HG03139 (cell line): ENCODE data around the gene LAD1.

Experiments
- ATAC-seq: cut with Tn5 transposase; IDR thresholded peaks from one replicate; pipeline ENCODE4 v1.9.1; 2021; ENCODE audit not compliant: unreplicated experiment

The LAD1 gene

DNA sequence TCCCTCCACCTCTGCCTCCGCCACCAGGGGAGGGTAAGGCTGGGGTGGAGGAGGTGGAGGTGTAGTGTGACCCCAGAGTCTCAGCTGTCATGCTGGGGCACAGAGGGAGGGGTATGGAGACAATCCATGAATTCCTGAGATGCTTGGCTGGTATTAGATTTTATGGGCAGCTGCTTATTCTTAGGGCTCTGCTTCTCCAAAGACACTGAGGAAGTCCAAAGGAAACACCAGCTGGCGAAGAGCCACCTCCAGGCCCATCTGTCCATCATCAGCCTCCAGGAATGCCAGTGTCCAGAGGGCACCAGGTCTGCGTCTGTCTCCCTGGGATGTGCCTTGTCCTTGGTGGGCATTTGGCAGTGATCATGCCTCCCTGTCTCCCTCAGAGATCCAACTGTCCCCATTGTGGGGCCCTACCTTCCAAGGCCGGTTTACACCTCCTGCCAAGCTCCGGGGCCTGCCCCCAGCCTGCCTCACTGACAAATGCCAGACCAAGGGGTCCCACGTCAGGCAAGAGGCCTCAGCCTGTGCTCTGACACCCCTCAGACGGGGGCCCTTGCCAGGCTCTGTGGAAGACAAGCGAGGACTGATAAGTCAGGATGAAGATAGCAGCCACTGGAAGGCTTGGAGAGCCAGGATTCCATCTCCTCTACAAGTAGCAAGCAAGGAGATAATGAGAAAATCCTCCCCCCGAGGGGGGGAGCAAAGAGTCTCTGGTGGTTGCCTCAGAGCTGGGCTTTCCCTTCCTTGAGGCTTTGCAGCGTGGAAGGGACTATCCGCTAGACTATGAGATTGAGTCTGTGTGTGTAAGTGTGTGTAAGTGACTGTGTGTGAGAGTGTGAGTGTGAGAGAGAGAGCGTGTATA, 20.9 kb upstream of the LAD1 start:
- ATAC-seq: no peak

DNA sequence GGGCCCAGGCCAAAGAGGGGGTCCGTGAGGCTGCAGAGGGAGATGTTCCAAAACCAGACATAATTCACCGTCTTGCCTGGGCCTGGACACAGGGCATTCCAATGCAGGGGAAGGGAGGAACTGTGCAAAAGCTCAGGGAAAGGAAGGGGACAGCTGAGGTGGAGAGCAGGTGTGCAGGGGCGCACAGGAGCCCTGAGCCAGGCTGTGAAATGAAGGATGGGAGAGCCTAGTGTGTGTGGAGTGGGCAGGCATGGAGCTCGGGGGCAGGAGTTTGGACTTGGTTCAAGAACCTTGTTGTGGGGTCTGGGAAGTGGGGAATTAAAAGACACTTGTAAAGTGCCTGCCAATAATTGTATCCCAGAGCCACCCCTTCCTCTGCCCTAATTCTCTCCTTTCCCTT, 20.1 kb upstream of the LAD1 start:
- ATAC-seq: no peak

DNA sequence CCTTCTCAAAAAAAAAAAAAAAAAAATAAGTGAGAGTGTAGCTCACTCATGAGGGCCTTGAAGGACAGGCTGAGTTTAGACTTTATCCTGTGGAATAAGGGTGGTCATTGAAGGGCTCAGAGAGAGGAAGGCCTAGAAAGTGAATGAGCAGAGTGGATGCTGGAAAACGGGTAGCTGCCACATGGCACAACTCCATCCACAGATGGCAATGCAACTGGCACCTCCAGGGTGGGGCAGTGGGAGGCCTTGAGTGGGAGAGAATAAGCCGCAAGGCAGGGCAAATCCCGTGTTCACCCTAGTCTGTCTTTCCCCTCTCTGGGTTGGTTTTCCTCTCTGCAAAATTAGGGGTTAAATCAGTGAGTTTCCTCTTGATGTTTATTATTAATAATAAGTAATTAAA, 19.3 kb upstream of the LAD1 start:
- ATAC-seq: no peak

DNA sequence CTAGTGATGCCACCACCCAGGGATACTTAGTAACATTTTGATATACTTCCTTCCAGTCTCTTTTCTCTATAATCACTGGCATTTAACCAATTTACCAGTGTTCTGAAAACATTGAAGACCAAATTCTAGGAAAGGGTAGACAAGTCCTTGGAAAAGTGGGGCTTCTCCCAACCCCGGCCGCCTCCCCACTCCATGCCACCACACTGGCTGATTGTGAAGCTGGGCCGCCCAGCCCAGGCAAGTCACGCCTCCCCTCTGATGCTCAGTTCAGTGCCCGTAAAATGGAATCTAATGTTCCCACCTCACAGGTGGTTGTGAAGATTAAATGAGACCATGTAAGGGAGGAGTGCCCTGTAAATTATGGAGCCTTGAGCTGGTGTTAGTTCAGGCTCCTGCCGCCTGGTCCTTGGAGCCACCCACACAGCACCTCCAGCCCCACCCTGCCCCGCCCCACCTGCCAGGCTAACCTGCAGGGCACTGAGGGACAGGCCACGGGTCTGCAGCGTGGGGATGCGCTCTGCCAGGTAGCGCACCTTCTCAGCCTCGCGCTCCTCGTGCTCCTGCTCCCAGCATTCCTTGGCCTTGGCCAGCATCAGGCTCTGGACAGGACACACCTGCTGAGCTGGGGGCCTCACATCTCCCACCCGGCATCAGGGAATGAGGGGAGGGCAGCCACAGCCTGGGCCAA, 15.1 kb upstream of the LAD1 start:
- ATAC-seq: no peak

DNA sequence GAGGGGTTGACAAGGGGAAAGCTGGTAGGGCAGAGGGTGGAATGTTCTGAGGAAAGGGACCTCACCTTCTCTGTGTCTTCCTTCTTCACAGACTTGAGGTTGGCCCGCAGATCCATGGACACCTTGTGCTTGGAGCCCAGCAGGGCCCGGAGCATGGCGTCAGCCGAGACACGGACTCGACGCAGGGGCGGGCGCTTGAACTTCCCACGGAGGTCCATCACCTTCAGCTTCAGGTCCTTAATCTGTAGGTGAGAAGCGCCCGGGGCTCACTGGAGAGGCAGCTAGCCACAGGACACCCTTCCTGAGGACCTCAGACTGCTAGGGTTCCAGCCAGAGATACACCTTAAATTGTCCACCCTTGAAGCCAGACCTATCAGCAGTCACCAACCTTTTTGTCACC, 12.2 kb upstream of the LAD1 start:
- no peak for ATAC-seq

DNA sequence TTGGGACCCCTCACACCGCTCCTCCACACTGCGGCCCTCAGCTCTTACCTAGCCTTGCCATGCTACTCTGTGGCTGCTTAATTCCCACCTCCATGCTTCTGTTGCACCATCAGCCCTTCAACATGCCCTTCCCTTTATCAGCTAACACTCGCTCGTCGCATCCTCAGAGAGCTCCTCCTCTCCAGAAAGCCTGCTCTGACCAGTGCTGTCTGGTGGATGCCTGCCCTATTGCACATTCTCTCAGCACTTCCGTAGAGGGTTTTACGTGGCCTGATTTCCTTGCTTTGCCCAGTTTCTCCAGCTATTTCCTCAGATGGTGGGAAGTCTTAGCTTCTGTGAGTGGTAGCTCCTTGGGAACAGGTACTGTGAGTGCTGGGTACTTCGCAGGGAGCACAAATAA, 10.3 kb upstream of the LAD1 start:
- ATAC-seq: no peak

DNA sequence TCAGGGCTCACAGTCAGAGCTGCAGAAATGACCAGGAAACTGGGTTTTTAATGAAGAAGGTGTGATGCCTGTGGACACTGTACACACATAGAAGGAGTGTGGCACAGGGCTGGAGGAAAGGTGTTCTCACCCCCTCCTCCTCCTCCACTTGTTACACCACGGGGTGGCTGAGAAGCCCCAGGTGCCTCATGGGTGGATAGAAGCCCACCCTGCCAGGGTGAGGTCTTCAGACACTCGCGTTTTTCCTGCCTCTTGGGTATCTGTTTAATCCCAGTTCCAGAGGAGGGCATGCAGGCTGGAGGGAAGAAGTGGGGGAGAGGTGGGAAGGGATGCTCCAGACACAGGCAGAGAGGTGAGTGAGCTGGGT, 9.7 kb upstream of the LAD1 start:
- no peak for ATAC-seq

DNA sequence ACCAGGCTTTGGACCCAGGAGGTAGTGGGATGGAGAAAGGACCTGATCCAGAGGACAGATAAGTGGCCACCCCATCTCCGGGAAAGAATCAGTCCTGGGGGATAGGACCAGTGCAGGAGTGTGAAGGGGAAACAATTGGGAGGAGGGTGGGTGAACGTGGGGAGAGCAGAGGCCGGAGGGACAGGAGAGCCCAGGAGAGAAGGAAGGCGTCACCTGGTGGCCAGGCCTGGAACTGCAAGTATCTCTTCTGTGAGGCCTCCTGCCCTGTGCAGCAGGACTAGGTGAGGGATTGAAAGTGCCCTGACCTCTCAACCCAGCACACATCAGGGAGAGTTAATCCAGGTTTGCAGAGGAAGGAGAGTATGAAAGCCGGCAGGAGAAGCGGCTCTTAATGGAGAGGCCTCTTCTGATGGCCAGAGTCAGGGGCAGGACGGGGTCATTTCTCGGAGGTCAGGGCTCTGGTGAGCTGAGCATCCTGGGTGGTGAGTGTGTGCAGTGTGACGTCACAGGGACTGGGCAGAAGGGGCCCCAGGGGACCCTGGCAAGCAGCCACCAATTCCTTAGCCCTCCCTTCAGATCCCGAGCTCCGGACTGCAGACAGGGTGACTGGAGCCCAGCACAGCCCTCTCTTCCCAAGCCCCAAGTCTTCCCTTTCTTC, 9.2 kb upstream of the LAD1 start:
- no peak for ATAC-seq

DNA sequence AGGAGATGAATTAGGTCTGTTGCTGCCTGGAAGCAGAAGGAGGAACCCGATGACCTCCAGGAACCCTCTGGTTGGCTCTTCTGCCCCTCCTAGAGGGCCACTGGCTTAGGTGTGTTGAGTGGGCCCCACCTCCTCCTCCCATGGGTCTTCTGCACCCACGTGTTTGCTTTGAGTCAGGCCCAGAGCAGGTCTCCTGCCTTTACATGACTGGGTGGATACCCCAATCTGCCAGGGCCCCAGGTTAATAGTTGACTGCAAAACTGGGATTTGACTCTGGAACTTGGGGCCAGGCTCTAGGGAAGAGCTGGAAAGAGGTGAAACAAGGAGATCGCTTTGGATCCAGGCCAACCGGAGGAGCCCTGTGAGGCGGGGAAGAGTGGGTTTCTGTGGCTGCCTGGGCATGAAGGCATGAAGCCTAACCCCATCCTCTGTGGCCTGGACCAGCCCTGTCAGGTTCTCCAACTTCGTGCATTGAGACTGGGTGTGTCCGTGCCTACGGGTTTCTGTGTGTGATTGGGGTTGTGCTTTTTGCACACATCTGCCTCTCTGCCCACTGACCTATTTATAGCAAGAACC, 7.8 kb upstream of the LAD1 start:
- ATAC-seq: no peak

DNA sequence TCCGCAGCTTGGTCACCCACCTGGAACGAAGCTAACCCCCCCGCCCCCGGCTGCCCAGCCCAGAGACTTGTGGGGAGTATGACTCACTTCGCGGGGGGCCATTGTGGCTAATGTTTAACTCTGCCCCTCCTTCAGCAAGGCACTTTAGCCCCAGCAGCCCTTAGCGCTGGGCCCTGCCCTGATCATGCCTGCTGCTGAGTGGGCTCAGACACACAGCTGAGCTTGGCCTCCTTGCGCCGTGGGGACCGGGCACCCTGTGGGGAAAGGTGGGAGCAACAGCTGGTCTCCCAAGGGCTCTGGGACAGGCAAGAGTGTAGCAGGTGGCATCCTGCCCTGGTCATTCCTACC, 6.3 kb upstream of the LAD1 start:
- ATAC-seq: no peak

DNA sequence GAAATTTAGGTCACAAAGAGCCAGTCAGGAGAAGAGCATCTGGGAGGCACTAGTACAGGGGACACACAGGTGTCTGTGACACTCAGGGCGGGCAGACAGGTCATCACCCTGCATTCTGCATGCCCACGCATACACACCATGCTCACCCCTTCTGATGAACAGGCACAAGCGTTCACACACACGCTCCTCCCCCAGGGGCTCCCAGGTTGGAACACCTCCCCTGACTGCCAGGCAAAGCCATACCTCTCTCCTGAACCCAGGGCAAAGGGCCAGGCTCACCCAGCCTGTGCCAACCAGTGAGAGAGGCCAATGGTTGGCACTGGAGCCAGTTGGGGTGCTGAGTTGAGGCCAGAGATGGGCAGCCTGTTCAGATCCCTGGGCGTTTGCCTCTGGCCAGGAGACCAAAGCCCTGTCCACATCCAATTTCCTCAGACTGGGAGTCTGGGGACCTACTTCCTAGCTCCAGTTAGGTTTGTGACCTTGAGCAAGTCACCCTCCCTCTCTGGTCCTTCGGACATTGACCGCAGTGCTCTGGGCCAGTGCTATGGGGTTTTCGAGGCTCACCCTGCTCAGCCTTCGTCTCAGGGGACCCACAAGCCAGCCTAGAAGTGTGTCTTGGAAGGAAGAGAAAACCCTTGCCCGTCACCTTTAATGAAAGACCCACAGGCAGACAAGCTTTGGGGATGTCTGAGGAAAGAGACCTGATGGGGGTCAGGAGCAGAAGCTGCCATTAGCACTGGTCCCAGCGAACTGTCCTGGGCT, 5.8 kb upstream of the LAD1 start:
- no peak for ATAC-seq

DNA sequence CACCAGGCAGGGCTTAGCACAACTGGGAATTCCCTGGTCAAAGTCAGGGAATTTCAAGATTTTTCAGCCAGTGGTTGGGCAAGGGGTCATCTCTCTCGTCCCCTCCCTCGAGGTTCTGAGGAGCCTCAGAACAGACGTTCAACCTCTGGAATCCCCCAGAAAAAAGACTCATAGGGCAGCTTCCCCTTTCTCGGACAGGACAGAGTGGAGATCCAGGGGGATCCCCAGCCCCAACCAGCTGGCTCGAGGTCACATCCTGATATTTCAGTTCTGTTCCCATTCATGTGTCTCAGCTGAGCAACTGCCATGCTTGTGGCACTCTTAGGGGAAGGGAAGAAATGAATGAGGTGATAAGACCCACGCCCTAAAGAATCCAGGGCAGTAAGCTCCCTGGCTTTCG, 4.9 kb upstream of the LAD1 start:
- ATAC-seq: no peak

DNA sequence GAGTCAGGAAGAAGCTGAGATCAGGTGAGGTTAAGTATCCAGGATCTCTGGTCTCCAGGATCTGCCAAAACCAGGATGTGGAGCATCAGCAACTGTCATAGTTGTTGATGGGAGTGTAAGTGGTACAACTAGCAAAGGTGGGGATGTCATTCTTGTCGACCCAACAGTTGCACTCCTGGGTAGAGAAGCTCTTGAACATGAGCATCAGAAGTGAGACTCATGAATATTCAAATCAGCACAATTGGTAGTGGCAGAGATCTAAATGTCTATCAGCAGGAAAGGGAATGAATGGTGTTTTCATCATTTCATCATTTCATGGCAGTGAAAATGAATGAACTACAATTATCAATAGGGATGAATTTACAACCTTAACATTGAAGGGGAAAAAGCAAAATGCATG, 4.2 kb upstream of the LAD1 start:
- no peak for ATAC-seq

DNA sequence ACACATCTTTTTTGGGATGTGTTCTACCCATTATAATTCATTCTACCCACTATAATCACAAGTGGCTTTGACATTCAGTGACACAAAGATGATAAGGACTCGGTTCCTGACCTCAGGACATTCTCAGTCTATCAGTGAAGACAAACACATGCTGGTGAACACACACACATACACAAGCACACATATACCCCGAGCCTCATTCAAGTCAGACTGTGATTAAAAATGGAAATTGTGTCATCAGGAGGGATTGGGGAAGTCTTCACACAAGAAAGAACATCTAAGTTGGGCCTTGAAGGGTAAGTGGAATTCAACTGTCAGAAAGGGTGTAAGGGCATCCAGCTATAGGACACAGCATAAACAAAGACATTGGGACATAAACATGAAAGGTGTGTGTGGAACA, 2.6 kb upstream of the LAD1 start:
- ATAC-seq: no peak

DNA sequence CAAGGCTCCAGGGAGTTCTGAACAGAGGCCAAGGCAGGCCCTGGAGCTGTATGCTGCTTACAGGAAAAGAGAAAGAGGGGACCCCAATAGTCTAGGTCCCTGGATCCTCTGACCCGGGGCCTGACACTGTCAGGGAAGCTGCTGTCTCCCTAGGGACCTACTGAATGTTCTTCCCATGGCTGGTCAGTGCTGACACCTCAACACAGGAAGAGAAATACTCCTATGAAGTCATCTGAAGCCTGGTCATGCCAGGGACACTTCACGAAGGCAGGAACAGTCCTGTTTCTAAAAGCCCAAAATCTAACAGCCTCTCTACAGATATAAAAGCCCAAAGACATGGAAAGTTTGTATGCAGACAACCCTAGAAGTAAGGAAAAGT, 1.7 kb upstream of the LAD1 start:
- no peak for ATAC-seq

DNA sequence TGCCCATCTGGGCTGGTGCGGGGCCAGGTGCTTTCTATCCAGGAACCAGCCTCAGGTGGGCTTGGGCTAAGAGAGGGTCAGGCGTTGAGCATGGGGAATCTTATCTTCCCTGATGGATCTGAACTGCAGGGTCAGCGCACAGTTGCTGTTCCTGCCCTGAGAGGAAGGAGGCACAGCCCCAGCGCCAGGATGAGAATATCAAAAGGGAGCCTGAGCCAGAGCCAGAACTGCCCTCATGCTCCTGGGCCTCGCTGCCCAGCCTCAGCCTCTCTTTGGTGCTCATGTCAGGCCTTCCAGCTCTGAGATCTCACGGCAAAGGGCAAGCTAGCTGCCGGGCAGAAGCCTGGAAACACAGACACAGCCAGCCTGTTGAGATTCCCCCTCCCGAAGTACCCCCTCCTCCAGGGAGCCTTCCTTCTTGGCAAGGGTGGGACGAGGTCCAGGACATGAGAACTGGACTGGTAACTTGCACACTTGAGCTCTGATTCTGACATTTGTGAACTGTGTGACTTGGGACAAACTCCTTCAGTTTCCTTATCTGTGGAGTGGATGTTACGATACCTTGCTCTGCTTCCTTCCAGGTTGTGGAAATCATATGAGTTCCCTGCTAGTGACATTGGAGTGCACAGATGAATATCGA, 1.2 kb upstream of the LAD1 start:
- ATAC-seq: no peak

DNA sequence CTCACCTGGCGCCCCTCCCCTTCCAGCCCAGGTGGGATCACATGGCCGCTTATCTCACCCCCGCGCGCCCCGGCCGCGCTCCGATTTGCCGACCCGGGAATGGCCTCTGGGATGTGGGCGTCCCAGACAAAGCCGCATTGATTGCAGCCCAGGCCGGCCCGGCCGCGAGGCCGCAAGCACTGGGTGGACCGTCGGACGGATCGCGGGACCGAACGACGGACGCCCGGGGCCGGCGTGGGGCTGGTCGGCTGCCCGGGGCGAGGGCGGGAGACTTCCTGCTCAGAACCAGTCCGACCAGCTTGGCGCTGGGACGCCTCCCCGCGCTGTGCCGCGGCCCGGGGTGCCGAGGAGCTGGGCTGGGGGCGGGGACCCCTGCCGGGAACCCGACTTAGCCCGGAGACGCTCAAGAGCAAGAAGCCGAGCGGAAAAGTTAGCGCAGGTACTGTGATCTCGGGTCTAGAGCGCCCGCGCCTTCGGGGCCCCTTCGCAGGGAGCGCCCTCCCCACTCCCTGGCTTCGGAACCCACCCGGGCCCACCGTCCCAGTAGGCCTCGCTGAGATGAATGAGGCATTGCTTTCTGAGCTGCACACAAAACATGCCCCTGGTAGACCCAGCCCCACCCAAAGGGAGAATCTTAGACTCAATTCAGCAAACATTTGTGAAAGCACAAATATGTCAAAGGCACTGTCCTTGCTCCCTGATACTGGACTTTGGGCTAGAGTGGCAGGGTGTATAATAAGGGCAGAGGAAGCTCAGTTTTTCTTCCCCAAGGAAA, 415 bp upstream of the LAD1 start:
- no peak for ATAC-seq

DNA sequence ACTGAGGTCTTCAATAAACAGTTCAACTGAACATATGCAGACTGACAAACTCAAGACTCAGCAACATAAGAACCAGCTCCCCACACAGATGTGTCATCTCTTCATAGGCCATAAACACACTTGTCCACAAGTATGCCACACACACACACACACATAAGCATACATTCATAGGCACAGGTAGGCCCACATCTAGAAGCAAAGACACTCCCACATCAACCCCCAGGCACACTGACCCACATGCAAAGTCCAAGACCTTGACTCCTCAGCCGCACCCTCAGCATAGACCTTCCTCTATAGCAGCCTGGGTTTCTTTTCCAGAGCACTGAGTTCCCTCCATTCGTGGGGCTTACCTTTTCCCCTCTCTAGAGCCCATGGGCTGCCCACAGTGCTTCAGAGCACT, 1.4 kb downstream of the LAD1 start:
- no peak for ATAC-seq

DNA sequence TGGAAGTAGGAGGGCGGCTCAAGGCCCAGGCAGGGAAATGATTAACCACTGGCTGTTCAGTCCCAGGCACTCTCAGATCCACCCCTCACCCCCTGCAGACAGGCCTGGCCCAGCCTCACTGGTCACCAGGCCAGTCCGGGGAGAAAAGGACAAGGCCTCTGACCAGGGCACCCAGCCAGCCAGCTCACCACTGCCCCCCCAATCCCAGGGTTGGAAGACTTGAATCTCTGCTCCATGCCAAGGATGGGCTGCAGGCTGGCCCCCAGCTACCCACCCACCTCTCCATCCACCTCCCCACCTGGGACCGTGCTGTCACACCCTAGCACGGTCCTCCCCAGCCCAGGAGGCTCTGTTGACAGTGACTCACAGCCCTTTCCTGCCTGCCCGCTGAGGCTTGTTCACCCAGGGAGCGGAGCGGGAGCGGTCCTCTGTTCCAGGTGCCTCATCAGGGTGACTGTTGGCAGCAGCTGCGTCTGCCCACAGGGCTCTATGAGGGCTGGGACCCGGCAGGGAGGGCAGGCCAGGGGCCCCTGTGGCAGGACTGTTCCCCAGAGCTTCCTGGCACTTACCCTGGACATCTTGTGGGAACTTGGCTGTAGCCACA, 2.2 kb downstream of the LAD1 start:
- no peak for ATAC-seq

DNA sequence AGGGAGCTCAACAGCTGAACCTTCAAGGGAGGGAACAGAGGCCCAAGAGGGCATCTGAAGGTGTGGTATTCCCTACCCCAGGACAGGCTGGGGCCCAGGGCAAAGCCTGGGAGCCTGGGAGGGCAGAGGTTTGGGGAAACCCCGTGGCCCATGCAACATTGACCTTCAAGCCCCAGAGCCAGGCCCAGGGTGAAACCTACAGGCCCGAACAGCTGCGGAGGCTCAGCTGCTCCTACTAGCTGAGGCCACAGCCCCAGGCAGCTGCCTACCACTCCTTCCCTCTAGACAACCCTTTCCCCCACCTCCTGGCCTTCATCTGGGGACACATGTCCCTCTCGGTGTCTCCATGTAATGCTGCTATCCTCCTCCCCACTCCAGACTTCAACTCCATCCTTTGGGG, 3.2 kb downstream of the LAD1 start:
- no peak for ATAC-seq
